Kidney capillary endothelial cell (primary cell): Measurements from ENCODE around the gene MAPK8IP1.
"Not testable (repeated sequence)": the region's sequence is repeated elsewhere in the genome, so short reads cannot be mapped to it uniquely, and the experiment has no call there.

Source experiments
- DNase-seq: peaks from one replicate; pipeline ENCODE4 v3.0.0-alpha.2; 2018; ENCODE audit warnings: low spot score

Gene MAPK8IP1

DNA sequence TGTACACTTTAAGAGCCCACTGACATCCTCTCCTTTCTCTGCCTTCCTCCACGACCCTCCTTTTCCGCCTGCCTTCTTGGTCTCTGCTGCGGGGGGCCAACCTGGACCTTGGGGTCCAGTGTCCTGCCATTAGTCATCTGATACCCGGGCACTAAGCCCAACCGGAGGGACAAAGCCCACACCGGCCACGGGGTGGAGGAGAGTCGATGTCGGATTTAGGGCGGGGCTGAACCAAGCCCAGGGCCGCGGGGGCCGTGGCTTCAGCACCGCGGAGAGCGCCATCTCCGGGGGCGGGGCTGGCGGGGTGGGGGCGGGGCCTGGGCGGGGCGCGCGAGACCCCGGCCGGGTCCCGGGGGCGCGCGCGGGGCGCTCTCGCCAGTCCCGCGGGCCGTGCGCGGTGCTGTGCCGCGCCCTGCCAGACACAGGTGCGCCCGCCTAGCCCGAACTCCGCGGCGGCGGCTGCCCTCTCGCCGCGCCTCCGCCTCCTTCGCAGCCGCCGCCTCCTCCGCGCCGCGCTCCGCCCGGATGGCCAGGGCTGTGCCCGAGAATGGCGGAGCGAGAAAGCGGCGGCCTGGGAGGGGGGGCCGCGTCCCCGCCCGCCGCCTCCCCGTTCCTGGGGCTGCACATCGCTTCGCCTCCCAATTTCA is at the start of gene MAPK8IP1:
Gene MAPK8IP1 (plus strand): TSS at position 378 of the 647 bp plus-strand sequence. CDS start 170 bp downstream, at position 548.
- no peak for DNase-seq

DNA sequence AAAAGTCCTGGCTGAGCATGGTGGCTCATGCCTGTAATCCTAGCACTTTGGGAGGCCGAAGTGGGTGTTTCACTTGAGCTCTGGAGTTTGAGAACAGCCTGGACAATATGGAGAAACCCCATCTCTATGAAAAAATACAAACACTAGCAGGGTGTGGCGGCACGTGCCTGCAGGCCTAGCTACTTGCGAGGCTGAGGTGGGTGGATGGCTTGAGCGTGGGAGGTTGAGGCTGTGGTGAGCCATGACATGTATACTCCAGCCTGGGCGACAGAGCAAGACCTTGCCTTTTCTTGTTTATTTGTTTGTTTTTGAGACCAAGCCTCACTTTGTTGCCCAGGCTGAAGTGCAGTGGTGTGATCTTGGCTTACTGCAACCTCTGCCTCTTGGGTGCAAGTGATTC is 46.2 kb upstream of the MAPK8IP1 start:
- DNase-seq, result no peak

DNA sequence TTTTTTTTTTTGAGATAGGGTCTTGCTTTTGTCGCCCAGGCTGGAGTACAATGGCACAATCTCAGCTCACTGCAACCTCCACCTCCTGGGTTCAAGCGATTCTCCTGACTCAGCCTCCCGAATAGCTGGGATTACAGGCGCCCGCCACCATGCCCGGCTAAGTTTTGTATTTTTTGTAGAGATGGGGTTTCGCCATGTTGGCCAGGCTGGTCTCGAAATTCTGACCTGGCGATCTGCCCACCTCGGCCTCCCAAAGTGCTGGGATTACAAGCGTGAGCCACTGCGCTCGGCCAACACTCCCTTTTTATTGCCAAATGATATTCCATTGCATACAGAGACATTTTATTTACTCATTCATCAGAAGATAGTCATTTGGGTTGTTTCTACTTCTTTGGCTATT is 45.2 kb upstream of the MAPK8IP1 start:
- not testable (repeated sequence) for DNase-seq

DNA sequence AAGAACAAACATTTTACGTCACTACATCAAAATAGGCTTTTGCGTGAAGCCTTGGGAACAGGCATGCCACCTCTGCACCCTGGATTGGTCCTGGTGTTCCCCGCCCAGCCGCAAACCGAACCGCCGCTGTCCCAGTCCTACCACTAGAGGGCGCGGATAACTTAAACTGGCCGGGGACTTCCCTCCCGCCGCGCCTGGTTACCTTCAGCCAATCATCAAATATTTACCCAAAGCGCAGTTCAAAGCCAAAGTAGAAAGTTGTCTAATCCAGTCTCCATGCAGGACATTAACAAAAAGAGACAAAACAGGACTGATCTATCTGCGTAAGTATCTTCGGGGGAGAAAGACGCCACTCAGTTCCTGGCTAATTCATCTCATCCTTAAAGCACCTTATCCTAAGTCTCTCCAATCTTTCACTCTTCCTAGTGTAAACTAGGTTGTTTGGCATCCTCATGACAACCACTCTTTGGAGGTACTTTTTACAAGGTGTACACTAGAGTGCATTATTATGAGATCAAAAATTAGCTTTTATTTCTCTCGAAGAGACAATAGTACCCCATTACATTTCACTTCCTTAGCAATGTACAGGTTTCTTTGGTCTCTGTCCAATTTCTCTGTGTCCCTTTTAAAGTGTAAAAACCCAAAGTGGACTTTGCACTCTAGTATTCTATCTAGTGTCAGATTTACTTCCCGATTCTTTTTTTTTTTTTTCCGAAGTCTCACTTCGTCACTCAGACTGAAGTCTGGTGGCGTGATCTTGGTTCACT is 42.1 kb upstream of the MAPK8IP1 start:
- DNase-seq, result peak; percentile 70

DNA sequence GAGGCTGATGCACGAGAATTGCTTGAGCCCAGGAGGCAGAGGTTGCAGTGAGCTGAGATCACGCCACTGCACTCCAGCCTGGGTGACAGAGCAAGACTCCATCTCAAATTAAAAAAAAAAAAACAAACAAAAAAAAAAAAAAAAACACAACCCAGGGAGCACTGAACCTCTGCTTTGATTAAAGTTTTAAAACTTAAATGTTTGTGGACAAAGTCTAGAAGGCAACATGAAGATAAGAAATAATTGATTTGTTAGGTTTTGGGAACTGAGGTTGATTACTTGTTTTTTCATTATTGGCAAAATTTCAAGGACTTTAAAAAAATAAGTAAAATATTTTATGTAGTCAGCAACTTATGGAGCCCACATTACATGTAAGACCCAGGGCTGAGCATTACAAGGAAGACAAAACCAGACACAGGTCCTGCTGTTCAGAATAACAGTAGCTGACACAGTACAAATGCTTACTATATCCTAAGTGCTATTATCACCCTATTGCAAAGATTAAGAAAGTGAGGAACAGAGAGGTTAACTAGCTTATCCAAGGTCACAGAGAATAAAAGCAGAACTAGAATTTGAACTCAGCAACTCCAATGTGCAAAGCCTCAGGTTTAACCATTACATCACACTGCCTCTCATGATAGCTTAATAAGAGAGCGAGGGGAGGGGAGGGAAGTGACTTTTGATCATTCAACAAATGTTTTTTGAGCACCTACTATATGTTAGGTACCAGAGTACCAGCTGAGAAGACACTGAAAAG is 40.5 kb upstream of the MAPK8IP1 start:
- DNase-seq, result no peak

DNA sequence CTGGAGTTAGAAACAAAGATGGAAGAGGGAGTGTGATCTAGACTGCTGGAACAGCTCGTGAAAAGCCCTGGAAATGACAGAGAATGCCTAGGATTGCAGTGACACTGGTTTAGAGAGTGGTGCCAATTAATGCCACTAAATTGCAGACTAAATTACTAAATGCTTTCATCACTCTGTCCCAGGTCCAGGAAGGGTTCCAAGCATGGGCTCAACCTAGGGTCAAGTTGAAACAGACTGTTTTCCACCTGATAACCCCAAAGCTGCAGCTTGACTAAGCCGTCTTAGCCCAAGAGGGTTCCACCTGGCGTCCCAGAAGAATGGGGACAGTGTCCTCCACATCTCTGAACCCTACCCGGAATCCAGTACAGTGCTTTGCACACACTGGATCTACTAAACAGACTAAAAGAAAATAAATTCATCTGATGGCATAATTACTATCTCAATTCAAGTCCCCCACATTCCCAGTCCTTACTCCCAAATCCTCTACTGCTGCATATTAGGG is 39.2 kb upstream of the MAPK8IP1 start:
- no peak for DNase-seq

DNA sequence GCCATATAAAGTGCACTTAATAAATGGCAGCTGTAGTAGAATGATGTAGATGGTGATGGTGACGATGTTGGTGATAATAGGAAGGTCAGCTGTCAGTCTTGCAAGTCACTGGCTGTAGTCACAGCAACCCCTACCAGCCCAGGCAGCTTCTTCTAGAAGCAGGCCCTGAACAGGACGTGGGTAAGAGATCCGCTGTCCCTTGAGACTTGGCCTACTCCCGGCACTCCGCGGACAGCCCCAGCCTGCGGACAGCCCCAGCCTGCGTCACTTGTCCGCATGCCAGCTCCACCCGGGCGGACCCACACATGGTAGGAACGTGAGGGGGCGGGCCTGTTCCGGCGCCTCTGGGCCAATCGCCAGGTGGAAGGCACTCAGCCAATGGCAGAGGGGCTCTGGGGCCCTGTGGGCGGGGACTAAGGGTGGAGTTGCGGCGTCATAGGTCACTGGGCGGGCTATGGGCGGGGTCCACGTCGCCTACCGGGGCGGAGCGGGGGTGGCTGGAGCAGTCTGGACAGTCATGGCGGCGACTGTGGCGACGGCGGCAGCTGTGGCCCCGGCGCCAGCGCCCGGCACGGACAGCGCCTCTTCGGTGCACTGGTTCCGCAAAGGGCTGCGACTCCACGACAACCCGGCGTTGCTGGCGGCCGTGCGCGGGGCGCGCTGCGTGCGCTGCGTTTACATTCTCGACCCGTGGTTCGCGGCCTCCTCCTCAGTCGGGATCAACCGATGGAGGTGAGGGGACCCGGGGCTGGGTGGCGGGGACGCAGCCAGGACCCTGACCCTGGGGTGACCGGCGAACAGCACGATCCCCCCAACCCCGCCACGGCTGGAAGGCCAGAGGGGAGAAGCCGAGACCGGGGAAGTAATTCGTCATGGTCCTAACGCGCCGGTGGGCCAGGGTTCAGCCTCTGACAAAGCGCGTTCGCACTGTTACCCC is 38.2 kb upstream of the MAPK8IP1 start, which contains the start of gene CRY2:
Gene CRY2 (plus strand): TSS at position 502 of the 937 bp plus-strand sequence. CDS start 16 bp downstream, at position 518.
- peak; percentile 98 for DNase-seq

DNA sequence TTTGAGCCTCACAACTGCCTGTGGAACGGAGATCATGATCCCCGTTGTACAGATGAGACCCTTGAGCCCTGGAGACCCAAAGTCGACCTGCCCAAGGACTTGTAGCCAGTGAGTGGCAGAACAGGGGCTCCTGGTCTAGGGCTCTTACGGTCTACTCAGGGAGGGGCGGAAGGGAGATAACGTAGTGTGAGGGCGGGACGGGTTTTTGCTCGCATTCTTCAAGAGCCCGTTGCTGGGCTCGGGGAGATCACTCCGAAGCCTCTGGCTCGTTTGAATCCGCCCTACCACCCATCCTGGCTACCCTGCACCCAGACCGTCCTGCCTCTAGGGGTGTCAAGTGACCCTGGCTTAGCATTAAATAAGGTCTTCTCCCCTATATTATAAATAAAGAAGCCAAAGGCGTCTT is 37.5 kb upstream of the MAPK8IP1 start:
- peak; percentile 51 for DNase-seq

DNA sequence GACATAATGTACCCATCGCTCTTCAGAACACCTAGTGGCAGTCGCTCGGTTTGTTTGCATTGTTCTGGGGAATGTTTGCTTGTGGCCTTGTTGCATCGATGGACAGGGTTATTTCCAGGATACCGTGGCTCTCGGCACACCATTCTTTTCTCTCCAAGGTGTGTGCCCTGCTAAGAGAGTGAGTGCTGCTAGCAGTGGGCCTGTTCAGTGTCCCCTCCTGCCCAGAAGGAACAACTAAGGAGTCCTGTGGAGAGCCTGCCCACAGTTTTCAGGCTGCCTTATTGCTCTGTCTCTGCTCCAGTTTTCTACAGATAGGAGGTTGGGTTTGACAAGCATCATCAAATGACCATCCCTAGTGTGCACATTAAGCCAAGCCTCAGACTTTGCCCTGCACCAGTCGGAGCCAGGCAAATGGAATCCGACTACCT is 36.8 kb upstream of the MAPK8IP1 start:
- no peak for DNase-seq

DNA sequence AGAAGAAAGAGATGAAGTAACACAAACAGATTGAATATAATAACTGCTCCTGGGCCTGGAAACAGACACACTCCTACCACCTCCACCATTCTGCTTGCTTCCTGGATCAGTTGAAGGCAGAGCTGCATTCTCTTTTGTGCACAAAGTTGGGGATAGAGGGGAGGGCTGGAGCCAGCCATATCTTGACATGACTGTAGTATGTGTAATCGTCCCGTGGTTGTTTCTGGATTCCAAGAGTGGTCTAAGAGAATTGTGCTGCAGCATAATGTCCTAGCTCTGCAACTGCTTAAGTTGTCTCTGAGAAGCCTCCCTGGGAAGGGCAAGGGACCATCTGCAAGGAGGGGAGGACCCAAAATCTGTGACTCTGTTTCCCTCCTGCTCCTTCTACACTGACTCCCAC is 35.0 kb upstream of the MAPK8IP1 start:
- DNase-seq, result no peak

DNA sequence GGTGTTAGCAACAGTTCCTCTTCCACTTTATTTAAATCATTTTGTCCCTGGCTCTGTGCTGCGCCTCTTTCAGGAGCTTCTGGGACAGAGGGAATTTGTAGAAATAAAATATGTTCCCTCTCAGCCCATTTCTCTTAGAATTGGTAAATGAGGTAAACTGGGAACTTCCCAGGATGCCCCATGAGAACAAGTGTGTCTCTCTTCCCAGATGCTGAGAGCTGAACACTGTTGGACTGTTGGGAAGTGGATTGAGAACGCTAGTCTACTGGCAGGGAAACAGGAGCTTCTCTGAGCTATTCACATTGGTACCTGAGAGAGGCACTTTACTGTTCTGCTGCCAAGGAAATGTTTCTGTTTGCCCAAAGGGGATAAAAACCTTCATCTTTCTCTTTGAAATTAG is 34.2 kb upstream of the MAPK8IP1 start:
- DNase-seq, result no peak

DNA sequence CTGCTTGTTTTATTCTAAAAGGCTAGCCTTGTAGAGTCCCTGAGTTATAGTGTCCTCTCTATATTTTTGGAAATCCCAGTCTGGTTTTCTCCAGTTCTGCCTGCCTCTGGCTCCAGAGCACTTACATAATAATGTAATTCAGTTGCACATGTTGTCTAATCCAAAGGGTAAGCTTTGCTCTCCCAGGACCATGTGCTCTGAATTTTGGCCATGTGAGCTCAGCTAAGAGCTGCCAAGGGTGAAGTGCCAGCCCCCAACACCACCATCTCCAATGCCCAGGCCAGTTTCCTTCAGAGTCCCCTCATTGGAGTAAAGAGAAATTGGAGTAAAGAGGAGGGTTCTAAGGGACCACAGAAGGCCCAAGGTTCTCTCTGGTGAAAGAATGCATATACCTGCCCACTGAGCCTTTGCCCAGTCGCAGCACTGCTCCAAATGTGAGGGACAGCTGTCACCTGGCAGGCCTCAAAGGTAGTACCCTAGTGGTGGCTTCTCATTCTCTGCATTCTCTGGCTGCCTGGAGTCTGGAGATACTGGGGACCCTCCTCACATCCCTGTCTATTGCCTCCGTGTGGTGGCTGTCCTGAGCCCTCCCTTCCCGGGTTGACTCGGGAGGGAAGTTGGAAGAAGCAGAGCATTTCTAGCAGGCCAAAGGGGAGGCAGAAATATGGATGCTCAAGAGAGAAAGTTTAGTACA is 33.3 kb upstream of the MAPK8IP1 start:
- DNase-seq, result no peak

DNA sequence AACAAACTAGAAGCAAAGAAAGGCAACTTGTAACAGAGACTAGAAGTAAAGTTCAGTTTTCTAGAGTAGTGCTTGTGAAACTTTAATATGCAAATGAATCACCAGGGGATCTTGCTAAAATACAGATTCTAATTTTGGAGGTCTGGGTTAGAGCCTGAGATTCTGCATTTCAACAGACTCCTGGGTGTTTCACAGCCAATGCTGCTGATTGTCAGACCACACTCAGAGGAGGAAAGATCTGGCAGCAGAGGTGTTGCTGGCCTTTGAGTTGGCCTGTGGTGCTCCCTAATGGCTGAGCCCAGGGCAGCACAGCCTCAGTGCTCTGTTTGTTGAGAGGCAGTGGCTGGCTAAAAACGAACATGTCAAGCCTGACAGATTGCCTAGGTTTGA is 32.7 kb upstream of the MAPK8IP1 start:
- DNase-seq, result no peak

DNA sequence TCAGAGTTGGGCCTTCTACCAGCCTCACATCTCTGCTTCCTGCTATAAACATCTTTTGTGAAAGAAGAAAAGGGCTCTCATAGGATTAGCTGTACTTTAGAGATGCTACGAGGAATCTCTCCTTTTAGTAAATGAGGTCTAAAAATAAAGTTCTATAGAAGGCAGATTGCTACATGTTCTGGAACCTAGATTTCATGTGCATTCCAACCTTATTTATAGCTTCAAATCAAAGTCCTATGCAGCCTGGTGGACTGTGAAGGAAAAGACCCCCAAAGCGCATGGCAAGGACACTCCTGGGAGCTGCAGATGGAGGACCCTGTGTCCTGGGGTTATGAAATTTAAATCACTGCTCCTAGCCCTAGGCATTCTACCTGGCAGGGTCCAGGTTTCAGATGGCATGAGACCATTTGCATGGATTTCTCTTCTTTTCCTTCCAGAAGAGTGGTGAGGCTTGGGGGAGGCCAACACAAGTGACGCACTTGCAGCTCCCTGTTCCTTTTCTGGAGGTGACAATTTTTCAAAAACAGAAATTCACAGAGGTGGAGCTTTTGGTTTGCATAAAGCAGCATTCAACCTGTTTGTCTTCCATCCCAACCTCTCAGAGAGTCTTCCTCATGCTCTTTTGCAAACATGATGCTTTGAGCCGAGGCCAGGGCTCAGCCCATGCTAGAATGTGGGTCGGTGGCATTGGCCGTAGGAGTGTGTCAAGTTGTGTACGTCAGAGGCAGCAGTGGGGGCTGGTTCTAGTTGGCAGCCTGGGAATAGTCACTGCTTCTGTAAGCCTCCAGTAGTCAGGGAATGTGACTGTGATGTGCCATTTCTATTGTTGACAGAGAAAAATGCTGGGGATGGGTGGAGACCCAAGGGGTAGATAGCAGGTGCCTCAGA is 31.9 kb upstream of the MAPK8IP1 start:
- no peak for DNase-seq

DNA sequence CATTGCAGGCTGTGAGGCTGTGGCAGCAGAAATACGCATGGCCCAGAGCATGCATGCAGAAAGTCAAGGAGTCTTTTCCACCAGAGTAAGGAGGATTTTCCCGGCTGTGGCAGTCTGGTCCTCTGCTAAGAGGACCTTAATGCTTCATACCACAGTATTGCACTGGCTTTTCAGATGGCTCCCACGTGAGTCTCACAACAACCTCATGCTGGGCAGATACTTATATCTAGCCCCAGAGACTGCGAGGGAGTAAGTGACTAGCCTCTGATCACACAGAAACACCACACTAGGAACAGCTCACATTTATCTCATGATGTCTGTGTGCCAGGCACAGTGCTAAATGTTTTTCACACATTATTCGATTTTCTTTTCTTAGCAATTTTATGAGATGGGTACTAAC is 30.1 kb upstream of the MAPK8IP1 start:
- DNase-seq, result no peak

DNA sequence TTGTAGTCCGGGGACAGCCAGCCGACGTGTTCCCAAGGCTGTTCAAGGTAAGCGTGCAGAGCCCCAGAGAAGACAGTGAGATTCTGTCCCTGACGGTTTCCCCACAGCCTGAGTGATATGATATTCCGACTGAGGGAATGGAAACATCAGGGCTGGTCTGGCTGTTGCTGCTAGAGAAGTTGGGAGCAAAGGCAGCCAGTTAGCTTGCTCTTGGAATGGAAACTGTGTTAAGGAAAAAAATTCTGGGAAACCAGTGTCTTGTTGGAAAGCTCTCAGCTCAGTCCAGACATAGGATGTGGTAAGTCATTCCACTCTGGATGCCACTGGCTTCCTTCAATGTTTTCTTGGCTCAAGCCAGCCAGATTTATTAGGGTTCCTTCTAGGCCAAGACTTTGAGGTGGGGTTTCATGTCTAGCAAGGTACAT is 29.4 kb upstream of the MAPK8IP1 start:
- DNase-seq, result no peak

DNA sequence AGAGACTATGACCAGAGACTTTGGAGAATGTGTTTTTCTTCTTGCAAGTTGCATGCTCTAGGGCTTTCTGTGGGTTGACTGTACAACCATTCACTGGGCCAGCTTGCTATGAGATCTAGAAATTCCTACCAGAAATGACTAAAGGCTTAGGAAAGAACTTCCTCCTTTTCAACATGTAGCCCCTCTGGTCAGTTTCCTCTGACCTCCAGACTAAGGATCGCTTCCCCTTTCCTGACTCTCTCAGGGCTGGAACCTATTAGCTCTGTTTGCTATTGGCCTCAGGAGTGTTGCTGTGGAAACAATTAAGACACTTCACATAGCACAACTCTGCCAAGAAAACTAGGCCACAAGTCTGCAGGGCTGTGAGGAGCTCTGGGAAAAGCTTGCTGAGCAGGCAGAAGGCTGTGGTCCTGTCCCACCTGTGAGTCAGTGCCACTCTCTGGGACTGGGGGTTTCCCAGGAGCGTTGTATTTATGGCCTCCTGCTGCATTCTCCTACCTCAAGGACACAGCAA is 27.4 kb upstream of the MAPK8IP1 start:
- DNase-seq, result peak; percentile 75

DNA sequence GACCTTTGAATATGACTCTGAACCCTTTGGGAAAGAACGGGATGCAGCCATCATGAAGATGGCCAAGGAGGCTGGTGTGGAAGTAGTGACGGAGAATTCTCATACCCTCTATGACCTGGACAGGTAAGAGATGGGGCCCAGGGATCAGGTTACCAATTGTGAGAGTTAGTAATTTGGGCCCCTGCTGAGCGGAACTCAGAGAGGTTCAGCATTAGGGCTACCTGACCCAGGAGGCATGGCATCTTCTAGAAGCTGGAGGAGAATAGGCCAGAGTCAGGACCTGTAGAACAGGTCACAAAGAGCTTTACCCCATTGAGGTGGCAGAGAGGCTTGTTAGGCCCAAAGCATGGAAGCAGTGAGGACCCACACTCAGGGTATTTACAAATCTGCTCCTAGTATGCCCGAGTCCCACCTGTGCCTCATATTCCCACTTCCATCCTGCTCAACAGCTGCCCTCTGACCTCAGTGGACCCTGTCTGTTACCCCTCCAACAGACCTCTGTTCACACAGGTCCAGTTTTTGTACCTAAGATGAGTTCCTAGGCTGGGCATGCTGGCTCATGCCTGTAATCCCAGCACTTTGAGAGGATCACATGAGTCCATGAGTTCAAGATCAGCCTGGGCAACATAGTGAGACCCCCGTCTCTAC is 26.6 kb upstream of the MAPK8IP1 start:
- no peak for DNase-seq

DNA sequence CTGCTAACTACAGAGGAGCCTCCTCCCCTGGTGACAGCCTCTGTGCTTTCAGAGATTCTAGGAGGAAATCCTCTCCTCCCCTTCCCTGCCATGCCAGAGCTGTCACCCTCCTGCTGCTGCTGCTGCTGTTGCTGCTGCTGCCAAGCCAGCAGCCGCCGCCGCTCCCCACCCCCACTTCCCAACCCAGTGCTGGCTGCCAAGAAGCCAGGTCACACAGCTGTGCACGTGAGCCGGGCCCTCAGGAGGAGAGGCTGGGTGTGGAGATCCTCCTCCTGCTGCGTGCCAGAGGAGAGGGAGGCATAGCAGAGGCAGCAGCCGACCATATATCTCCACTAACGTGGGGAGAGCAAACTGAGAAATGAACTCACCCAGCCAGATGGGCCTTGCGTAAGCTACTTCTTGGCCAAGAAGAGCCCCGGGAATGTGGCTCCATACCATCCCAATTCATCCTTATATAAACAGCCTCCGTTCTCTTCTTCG is 25.8 kb upstream of the MAPK8IP1 start:
- DNase-seq, result peak; percentile 72
